MG63 (cell line): Measurements from ENCODE around the gene FHIT. TPM values are rescaled to one million over a fixed set of nuclear protein-coding genes. Genes with fewer than 3 reads are reported as not detected.
"Not testable (repeated sequence)": the region's sequence is repeated elsewhere in the genome, so short reads cannot be mapped to it uniquely, and the experiment has no call there.

Source experiments
- DNase-seq: peaks from one replicate; pipeline ENCODE4 v3.0.0-alpha.2; 2020
- H3K27me3 ChIP-seq: fragments of 250-450 bp; sonication (Bioruptor Pico); 2 replicates; pipeline ENCODE4 v1.5.1; 2020; ENCODE audit warnings: mild to moderate bottlenecking, moderate library complexity
- H3K36me3 ChIP-seq: fragments of 250-450 bp; sonication (Bioruptor Pico); 2 replicates; pipeline ENCODE4 v1.5.1; 2020; ENCODE audit warnings: mild to moderate bottlenecking, moderate library complexity
- H3K4me3 ChIP-seq: fragments of 250-450 bp; sonication (Bioruptor Pico); 2 replicates; pipeline ENCODE4 v1.5.1; 2020; ENCODE audit warnings: mild to moderate bottlenecking, moderate library complexity
- H3K9me3 ChIP-seq: fragments of 250-450 bp; sonication (Bioruptor Pico); 2 replicates; pipeline ENCODE4 v1.5.1; 2020; ENCODE audit warnings: mild to moderate bottlenecking, moderate library complexity
- total RNA-seq: library from RNA; depleted of rRNA; stranded (reverse); fragments of >200 nt; shearing (Covaris generic); gene quantifications from 2 replicates; pipeline ENCODE4 v1.2.3, GENCODE V29; 2014; ENCODE audit warnings: low replicate concordance

FHIT gene
- total RNA-seq, 1 experiment from 2014 or later, result 1.7 TPM

DNA sequence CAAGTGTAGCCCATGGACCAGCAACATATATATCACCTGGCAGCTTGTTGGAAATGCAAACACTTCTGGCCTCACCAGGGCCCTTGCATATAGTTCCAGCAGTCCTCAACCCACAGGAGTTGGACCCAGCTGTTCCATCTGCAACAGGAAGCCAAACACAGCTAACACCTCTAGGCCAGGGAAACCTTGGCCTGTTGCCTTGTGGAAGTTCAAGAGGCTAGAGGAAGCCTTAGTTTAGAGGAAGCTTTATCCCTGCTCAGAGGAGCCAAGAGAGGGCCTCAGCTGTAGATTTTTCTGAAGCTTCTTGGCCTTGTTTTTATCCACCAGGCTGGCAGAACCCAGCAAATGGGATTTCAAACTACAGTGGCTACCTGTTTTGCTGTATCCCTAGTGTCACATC, 11.4 kb downstream of the FHIT start:
- peak; percentile 9 for DNase-seq
- H3K4me3 ChIP-seq, result no peak overlapping the region
- no peaks in the 10 kb centered on the region for H3K9me3 ChIP-seq
- no peaks in the 10 kb centered on the region for H3K36me3 ChIP-seq
- no peaks in the 10 kb centered on the region for H3K27me3 ChIP-seq

DNA sequence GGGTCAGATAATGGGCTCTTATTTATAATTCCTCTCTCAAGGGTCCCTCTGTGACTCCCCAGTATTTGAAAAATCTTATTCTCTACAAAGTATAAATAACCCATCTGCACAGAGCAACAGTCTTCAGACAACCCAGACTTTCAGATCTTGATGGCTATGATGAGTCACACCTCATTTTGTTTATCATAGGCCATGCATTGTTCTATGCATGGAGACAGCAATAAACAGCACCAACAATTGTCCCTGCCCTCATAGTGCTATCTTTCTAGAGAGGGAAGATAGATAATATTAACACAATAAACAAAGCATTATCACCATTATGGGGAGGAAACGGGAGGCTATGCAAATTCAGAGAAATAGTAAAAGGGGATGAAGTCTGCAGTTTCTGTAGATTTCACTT, 13.4 kb downstream of the FHIT start:
- DNase-seq, result no peak
- Histone ChIP-seq H3K27me3 (no peaks in the 10 kb centered on the region), H3K9me3 (no peaks in the 10 kb centered on the region), H3K36me3 (no peaks in the 10 kb centered on the region), H3K4me3 (no peak overlapping the region)

DNA sequence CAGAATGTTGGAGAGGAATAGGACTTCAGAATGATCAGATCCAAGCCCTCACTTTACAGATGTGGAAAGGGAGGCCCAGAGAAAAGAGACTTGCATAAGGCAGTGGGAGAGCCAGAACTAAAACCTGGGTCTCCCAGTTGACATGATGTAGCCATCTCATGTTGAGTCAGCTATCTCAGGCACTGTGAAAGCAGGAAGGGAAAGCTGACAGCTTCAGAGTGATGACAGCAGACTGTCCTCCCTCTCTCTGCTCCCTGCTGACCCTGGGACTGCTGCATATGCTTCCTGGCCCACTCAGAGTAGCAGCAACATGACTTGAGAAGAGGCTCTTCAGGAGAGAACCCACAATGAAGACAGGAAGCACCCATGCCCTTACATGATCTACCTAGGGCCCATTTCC, 14.7 kb downstream of the FHIT start:
- DNase-seq, result no peak
- Histone ChIP-seq H3K27me3 (no peaks in the 10 kb centered on the region), H3K36me3 (no peaks in the 10 kb centered on the region), H3K4me3 (no peak overlapping the region), H3K9me3 (no peaks in the 10 kb centered on the region)

DNA sequence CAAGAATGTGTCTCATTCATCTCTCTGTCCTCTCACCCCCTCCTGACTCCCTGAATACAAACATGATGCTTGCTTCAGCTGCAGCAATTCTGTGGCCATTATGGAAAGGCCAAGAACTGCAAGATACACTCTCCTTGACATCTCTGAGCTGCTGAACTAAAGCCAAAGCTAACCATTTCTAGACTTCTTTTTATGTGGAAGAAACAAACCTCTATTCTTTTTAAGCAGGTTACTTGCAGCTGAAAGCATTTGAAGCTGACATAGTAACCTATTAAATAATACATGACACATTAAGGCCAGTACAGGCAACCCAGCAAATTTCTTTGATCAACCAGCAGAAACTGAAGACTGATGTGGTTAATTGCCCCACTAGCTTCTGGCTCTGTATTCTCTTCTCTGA, 17.5 kb downstream of the FHIT start:
- DNase-seq, result no peak
- Histone ChIP-seq H3K27me3 (no peaks in the 10 kb centered on the region), H3K36me3 (no peaks in the 10 kb centered on the region), H3K9me3 (no peaks in the 10 kb centered on the region), H3K4me3 (no peak overlapping the region)

DNA sequence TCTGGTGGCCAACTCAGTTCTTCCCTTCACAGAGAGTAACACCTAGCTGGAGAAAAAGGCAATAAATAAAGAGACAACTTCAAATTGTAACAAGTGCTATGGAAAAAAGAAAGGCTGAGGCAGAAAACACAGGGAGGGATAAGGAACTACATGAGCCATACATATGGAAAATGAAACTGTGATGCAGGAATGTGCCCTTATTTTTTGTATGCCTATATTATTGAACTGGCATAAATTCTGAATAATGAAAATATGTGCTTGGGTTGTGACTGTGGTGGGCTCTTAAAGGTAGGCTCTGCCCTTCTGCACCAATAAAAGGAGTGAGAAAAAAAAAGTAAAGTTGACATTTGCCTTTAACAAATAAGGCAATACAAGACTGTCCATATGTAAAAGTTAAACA, 19.6 kb downstream of the FHIT start:
- DNase-seq, result no peak
- H3K27me3 ChIP-seq, result no peaks in the 10 kb centered on the region
- H3K4me3 ChIP-seq, result no peak overlapping the region
- no peaks in the 10 kb centered on the region for H3K36me3 ChIP-seq
- H3K9me3 ChIP-seq, result no peaks in the 10 kb centered on the region

DNA sequence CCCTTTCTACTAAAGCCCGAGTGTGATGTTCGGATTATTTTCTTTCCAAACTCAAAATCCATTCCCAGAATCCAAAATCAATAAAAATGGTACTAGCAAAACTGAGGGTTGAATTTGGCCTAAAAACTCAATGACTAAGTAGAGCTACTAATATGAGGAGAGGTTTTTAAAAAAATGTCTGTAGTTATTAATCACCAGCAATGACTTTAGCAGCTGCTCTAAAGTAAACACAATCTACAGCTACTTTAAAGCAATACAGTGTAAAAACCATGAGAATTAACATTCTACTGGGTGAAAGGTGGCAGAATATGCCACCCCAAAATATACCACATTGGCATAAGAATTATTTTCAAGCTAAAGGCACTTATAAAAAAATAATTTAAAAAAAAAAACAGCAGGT, 23.5 kb downstream of the FHIT start:
- no peak for DNase-seq
- Histone ChIP-seq H3K27me3 (no peaks in the 10 kb centered on the region), H3K4me3 (no peak overlapping the region), H3K9me3 (no peaks in the 10 kb centered on the region), H3K36me3 (no peaks in the 10 kb centered on the region)

DNA sequence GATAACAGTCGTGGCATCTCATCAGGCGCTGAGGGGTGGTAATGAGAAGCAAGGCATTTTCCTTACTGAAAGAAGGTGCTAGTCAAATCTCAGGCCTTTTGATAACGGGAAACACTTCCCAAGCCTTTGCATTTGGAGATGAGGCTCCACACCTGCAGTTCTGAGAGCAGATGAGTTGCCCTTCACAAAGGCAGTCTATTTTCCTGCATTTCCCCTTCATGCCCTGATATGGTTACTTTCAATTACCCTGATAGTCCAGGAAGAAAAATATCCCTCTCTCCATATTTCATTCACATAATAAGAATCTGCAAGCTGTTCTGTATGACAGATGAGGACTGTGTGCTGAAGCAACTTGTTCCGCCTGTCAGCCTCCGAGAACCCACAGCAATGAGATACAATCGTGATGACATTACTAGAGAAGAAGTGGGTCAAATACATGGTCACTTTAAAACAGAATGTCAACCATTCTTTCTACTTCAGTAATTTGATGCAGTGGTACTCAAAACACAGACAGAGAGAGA, 25.0 kb downstream of the FHIT start:
- no peak overlapping the region for H3K4me3 ChIP-seq
- H3K27me3 ChIP-seq, result no peaks in the 10 kb centered on the region
- no peaks in the 10 kb centered on the region for H3K36me3 ChIP-seq
- no peaks in the 10 kb centered on the region for H3K9me3 ChIP-seq
- DNase-seq, result no peak

DNA sequence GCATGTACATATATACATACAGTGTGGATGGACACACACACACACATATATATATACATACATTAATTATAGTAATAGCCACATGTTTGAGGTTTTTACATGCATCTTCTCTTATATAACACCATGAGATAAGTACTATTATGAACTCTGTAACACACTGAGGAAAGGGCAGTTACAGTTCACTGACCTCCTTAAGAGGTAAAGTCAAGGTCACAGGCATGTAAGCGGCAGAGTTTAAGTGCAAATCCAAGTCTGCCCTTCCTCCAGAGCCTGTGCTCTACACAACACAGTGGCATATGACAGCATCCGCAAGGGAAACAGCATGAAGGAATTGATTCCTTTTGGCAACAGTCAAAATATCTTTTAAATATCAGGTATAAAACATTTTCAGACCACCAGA, 26.4 kb downstream of the FHIT start:
- Histone ChIP-seq H3K4me3 (no peak overlapping the region), H3K36me3 (no peaks in the 10 kb centered on the region), H3K27me3 (no peaks in the 10 kb centered on the region), H3K9me3 (no peaks in the 10 kb centered on the region)
- no peak for DNase-seq

DNA sequence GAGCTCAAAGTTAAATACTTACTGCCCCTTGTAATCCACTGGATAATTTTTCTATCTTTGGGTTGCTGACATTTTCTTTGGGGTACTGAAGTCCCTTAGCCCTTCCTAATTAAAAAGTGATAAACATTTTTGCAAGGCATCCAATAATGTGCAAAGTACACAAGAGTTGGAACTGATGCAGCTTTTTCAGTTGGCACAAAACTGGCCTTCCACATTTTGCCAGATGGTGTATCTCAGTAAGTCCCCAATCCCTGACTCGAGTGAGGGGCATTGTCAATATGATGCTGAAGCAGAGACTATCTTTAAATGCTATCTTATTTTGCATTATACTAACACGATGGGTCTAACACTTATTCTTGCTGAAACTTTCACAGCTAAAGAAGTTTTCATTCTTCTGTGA, 27.8 kb downstream of the FHIT start:
- Histone ChIP-seq H3K9me3 (no peaks in the 10 kb centered on the region), H3K36me3 (no peaks in the 10 kb centered on the region), H3K27me3 (no peaks in the 10 kb centered on the region), H3K4me3 (no peak overlapping the region)
- no peak for DNase-seq

DNA sequence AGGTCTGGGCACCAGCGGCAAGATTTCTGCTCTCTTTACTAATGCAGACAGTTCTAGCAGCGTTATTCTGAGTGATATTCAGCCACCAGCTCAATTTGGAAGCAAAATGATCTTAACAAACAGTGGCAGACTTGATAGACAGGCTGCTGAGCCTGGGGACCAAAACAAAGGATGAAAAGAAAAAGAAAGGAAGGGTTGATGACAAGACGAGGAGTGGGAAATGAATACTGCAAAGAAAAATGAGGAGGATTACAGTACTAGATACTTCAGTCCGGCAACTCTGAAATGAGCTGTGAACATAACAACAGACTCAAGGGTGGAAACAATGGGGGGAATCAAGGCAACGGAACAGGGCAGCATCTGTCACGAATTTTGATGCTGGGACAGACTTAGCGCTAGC, 28.8 kb downstream of the FHIT start:
- Histone ChIP-seq H3K36me3 (no peaks in the 10 kb centered on the region), H3K4me3 (no peak overlapping the region)

DNA sequence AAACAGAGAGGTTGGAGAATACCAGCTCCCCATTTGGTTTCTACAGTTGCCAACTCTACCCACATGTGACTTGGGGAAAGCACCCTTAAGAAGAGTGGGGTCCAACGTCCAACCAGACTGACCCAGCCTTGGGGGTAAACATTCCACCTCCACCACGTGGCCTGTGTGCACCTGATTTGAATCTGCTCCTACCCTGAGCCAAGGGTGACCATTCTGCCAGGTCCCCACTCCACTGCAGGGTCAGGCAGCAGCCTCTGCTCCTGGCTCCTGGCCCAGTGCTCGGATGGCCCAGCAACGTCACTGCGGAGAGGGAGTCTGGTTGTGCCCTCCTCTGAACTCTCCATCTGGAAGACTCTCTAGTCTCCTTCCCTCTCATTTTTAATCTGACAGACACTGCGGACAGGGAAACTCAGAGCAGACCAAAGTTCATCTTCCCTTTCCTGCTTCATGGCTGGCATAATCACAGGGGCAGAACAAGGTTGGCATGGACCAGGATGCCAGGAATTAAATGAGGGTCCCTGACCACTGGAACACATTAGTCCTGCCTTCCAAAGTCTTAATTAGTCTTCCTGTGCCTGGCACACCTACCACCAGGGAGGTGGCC, 29.4 kb downstream of the FHIT start:
- Histone ChIP-seq H3K4me3 (no peak overlapping the region), H3K9me3 (no peaks in the 10 kb centered on the region), H3K27me3 (no peaks in the 10 kb centered on the region), H3K36me3 (no peaks in the 10 kb centered on the region)
- DNase-seq, result no peak

More for the DNA sequence above, 28.8 kb downstream of the FHIT start:
- Histone ChIP-seq H3K27me3 (no peaks in the 10 kb centered on the region), H3K9me3 (no peaks in the 10 kb centered on the region)
- DNase-seq, result no peak

DNA sequence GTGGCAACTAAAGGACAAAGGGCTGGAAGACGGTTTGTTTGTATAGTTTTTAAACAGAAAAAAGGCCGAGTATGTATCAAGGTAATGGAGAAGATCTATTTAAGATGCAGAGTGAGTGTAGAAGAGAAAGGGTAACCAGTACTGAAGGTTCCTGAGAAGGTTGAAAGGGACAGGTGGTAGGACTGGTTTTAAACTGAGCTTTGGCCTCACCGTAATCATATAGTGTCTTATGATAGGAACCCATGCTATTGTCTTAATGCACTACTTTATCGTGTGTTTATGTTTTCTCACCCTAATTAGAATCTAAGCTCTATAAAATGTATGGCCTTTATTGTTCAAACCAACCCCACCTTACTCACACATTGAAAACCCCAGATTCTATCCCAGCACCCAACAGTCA, 32.7 kb downstream of the FHIT start:
- DNase-seq, result no peak
- Histone ChIP-seq H3K4me3 (no peak overlapping the region), H3K27me3 (no peaks in the 10 kb centered on the region), H3K9me3 (no peaks in the 10 kb centered on the region), H3K36me3 (no peaks in the 10 kb centered on the region)

DNA sequence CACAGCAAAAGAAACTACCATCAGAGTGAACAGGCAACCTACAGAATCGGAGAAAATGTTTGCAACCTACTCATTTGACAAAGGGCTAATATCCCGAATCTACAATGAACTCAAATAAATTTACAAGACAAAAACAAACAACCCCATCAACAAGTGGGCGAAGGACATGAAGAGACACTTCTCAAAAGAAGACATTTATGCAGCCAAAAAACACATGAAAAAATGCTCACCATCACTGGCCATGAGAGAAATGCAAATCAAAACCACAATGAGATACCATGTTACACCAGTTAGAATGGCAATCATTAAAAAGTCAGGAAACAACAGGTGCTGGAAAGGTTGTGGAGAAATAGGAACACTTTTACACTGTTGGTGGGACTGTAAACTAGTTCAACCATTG, 35.1 kb downstream of the FHIT start:
- not testable (repeated sequence) for H3K9me3 ChIP-seq, H3K27me3 ChIP-seq, H3K4me3 ChIP-seq, DNase-seq, H3K36me3 ChIP-seq

DNA sequence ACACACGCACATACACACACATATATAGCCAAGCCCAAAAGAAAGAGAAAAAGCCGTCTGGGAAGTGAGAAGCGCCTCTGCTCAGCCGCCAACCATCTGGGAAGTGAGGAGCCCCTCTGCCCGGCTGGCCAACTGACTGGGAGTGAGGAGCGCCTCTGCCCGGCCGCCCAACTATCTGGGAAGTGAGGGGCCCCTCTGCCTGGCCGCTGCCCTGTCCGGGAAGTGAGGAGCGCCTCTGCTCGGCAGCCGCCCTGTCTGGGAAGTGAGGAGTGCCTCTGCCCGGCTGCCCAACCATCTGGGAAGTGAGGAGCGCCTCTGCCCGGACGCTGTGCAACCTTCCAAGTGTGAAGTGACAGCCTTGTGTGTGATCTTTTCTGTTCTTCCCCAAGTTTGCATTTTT, 49.2 kb downstream of the FHIT start:
- no peak for DNase-seq
- no peaks in the 10 kb centered on the region for H3K36me3 ChIP-seq
- H3K27me3 ChIP-seq, result no peaks in the 10 kb centered on the region
- H3K9me3 ChIP-seq, result no peaks in the 10 kb centered on the region
- H3K4me3 ChIP-seq, result no peak overlapping the region

DNA sequence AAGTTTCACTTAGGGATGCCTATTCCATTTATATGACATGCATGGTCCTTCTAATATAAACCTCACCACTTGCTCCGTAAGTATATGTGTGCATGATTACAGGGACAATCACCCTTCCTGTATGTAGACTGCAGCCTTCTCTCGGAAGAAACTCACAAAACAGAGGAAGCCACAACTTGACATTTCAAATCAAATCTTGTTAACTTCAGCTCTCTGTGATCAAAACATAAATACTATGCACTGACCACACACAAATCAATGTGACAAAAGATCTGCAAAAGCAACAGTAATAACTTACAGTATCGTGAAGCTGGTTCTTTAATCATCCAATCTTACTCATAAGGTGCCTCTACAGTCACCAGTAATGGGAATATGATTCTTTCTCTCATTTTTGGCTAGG, 50.2 kb downstream of the FHIT start:
- H3K4me3 ChIP-seq, result no peak overlapping the region
- no peak for DNase-seq
- no peaks in the 10 kb centered on the region for H3K9me3 ChIP-seq
- no peaks in the 10 kb centered on the region for H3K27me3 ChIP-seq
- H3K36me3 ChIP-seq, result no peaks in the 10 kb centered on the region

DNA sequence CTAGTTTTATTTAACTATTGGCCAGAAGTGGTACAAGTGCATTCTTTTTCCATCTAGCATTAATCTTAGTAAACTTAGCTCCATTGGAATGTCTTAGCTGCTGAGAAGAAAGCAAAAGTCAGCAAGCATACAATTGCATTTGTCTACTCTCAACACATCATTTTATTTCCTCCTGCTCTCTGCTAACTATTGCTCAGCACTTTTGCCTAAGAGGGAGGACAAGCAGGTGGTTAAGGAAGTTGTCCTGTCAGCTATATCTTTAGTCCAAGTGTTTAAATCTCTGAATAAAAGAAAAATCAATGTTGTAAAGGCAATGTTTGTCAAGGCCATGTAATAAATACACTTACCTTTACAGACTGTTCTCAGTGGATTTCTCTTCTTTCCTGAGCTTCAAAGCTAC, 51.0 kb downstream of the FHIT start:
- Histone ChIP-seq H3K4me3 (no peak overlapping the region), H3K27me3 (no peaks in the 10 kb centered on the region), H3K9me3 (no peaks in the 10 kb centered on the region), H3K36me3 (no peaks in the 10 kb centered on the region)
- no peak for DNase-seq

DNA sequence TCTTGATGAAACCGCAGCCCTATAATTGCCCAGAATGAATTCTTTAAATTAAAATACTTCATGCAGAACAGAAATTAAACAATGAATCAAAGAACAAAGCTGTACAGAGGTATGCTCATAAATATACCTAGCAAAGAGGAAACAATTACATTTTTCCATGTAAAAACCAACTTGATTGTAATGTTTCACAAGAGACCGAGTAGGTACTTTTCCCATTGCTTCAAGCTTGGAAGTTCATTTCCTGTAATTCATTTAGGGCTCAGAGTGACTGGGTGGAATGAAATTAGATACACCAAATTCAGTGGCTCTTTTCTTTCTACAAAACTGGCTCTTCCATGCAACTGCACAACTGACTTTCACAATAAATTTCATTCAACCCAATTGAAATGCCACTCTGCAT, 51.4 kb downstream of the FHIT start:
- Histone ChIP-seq H3K27me3 (no peaks in the 10 kb centered on the region), H3K4me3 (no peak overlapping the region), H3K9me3 (no peaks in the 10 kb centered on the region), H3K36me3 (no peaks in the 10 kb centered on the region)
- no peak for DNase-seq

DNA sequence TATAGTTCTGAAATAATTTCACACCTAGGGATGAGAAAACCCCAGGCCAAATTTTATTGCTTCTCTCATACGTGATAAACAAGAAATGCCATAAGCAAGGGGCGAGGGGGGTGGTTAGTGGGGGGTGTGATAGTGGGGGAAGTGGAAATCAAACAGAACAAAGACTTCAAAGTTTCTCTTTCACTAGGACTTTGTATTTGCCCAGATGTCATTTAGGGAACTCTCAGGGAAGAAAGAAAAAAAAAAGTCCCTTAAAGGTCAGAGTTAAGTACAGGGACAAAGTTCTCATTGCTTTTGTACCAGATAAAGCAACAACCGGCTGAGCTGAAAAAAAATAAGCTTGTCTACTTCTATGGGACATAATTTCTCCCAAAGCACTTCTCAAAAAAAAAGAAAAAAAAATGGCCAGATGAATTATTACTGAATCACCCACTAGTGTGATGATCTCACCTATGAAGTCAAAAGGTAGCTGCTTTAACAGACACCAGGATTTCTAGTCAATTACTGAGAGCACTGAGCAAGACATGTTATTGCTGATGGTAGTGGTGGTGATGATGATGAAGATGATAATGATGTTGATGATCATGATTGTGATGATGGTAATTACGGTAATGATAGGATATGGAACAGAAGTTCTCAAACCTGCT, 56.2 kb downstream of the FHIT start:
- Histone ChIP-seq H3K9me3 (no peaks in the 10 kb centered on the region), H3K36me3 (no peaks in the 10 kb centered on the region), H3K4me3 (no peak overlapping the region), H3K27me3 (no peaks in the 10 kb centered on the region)
- DNase-seq, result no peak
